Transverse colon (tissue), 3 donors: ENCODE measurements around the gene GADD45G.

Experiments
- EP300 ChIP-seq: sonication (generic); formaldehyde crosslinking; IDR thresholded peaks from one replicate; pipeline ENCODE4 v1.6.1; 2017; ENCODE audit warnings: antibody characterized with exemption, low read depth
- POLR2A ChIP-seq: fragments of 450-650 bp; IDR thresholded peaks from one replicate; pipeline ENCODE4 v1.6.1; 2016; ENCODE audit warnings: antibody characterized with exemption, mild to moderate bottlenecking, moderate library complexity
- TF ChIP-seq, protein P1 (sequence below), 5 experiments: fragments of 200-600 bp in 3 of 5; fragments of 450-650 bp in 2 of 5; sonication (generic) in 3 of 5; IDR thresholded peaks; 1 replicate in 2 of 5; 2 replicates in 3 of 5; pipeline ENCODE4 v1.5.1; 2016 to 2017; ENCODE audit warnings: antibody characterized with exemption in 5 of 5, inconsistent platforms in 3 of 5, mild to moderate bottlenecking in 2 of 5, moderate library complexity in 1 of 5

DNA sequence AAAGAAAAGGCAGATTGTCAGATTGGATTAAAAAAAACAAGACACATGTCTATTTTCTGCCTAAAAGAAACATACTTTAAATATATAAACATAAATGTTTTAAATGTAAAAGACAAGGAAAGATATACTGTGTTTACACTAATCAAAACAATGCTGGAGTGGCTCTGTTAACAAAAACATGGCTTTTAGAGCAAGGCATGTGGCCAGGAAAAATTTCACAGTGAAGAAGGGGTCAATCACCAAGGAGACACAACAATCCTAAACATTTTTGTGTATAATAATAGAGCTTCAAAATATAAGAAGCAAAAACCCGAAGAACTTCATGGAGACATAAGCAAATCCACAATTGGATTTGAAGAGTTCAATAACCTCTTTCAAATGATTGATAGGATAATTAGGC, 18.5 kb upstream of the GADD45G start:
- TF ChIP-seq, protein P1, sequence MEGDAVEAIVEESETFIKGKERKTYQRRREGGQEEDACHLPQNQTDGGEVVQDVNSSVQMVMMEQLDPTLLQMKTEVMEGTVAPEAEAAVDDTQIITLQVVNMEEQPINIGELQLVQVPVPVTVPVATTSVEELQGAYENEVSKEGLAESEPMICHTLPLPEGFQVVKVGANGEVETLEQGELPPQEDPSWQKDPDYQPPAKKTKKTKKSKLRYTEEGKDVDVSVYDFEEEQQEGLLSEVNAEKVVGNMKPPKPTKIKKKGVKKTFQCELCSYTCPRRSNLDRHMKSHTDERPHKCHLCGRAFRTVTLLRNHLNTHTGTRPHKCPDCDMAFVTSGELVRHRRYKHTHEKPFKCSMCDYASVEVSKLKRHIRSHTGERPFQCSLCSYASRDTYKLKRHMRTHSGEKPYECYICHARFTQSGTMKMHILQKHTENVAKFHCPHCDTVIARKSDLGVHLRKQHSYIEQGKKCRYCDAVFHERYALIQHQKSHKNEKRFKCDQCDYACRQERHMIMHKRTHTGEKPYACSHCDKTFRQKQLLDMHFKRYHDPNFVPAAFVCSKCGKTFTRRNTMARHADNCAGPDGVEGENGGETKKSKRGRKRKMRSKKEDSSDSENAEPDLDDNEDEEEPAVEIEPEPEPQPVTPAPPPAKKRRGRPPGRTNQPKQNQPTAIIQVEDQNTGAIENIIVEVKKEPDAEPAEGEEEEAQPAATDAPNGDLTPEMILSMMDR (IDR thresholded peaks at IDR 0.05), result no peak
- TF ChIP-seq EP300 (no peak), POLR2A (no peak)
